Measurements from ENCODE around the gene PTPN14.

DNA sequence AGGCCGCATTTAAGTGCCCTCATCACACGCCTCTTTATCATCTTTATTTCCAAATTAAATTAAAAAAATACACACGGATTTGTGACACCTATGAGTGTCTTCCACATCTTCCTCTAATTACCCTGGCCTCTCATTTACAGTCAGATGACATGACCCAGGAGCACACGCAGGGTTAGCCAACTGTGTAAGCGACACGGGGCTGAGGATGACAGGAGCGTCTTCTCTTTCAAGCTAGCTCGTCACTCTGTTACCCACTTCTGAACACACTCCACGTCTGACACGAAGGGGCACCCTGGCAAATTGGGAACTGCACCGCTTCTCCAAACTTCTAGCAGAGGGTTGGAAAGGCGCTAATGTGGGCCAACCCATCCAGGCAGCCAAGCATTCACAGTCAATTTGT lies 158.3 kb downstream of the PTPN14 start:
- TF ChIP-seq, protein P1, sequence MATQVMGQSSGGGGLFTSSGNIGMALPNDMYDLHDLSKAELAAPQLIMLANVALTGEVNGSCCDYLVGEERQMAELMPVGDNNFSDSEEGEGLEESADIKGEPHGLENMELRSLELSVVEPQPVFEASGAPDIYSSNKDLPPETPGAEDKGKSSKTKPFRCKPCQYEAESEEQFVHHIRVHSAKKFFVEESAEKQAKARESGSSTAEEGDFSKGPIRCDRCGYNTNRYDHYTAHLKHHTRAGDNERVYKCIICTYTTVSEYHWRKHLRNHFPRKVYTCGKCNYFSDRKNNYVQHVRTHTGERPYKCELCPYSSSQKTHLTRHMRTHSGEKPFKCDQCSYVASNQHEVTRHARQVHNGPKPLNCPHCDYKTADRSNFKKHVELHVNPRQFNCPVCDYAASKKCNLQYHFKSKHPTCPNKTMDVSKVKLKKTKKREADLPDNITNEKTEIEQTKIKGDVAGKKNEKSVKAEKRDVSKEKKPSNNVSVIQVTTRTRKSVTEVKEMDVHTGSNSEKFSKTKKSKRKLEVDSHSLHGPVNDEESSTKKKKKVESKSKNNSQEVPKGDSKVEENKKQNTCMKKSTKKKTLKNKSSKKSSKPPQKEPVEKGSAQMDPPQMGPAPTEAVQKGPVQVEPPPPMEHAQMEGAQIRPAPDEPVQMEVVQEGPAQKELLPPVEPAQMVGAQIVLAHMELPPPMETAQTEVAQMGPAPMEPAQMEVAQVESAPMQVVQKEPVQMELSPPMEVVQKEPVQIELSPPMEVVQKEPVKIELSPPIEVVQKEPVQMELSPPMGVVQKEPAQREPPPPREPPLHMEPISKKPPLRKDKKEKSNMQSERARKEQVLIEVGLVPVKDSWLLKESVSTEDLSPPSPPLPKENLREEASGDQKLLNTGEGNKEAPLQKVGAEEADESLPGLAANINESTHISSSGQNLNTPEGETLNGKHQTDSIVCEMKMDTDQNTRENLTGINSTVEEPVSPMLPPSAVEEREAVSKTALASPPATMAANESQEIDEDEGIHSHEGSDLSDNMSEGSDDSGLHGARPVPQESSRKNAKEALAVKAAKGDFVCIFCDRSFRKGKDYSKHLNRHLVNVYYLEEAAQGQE (IDR thresholded peaks at IDR 0.05; ENCODE audit: insufficient read depth in 1 of 2, low read depth in 2 of 2, low read length in 1 of 2): no peak
- TF ChIP-seq, protein P2, sequence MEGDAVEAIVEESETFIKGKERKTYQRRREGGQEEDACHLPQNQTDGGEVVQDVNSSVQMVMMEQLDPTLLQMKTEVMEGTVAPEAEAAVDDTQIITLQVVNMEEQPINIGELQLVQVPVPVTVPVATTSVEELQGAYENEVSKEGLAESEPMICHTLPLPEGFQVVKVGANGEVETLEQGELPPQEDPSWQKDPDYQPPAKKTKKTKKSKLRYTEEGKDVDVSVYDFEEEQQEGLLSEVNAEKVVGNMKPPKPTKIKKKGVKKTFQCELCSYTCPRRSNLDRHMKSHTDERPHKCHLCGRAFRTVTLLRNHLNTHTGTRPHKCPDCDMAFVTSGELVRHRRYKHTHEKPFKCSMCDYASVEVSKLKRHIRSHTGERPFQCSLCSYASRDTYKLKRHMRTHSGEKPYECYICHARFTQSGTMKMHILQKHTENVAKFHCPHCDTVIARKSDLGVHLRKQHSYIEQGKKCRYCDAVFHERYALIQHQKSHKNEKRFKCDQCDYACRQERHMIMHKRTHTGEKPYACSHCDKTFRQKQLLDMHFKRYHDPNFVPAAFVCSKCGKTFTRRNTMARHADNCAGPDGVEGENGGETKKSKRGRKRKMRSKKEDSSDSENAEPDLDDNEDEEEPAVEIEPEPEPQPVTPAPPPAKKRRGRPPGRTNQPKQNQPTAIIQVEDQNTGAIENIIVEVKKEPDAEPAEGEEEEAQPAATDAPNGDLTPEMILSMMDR (IDR thresholded peaks at IDR 0.05): no peak

All from Panc1 (cell line).